ENCODE results near the gene UBXN6.

GRCh38 chr19:4448147-4448985, 9.2 kb downstream of the UBXN6 start:
- TF ChIP-seq CTCF (IDR thresholded peaks at IDR 0.05; ENCODE audit: insufficient read depth, low read length, poor library complexity, severe bottlenecking): no peak
- no peak for TF ChIP-seq EZH2phosphoT487 (conservative IDR thresholded peaks at IDR 0.05; ENCODE audit: low read length)
